K562 (cell line): ENCODE data around the gene ARMC7. TPM values are rescaled to one million over a fixed set of nuclear protein-coding genes. Genes with fewer than 3 reads are reported as not detected.

ENCODE experiments used
- HES1 ChIP-seq: fragments of 450-650 bp; IDR thresholded peaks from 2 replicates; pipeline ENCODE4 v1.6.1; 2016; ENCODE audit warnings: low read depth, mild to moderate bottlenecking, moderate library complexity
- MTA3 ChIP-seq: fragments of 450-650 bp; formaldehyde crosslinking; IDR thresholded peaks from 2 replicates; pipeline ENCODE4 v1.6.1; 2017; ENCODE audit warnings: mild to moderate bottlenecking, borderline replicate concordance
- POLR2G ChIP-seq: fragments of 200-400 bp; formaldehyde crosslinking; IDR thresholded peaks from 2 replicates; pipeline ENCODE4 v1.6.1; 2017; ENCODE audit warnings: low read depth, mild to moderate bottlenecking, antibody characterized with exemption, low read length, moderate library complexity
- RFX7 ChIP-seq: fragments of 250-450 bp; sonication (Bioruptor Pico); IDR thresholded peaks from 2 replicates; pipeline ENCODE4 v1.5.1; 2021; ENCODE audit warnings: mild to moderate bottlenecking
- SMARCA4 ChIP-seq: fragments of 450-650 bp; IDR thresholded peaks from 2 replicates; pipeline ENCODE4 v1.6.1; 2016
- TCF3 ChIP-seq: sonication (generic); formaldehyde crosslinking; IDR thresholded peaks from 2 replicates; pipeline ENCODE4 v1.4.0; 2020; ENCODE audit warnings: mild to moderate bottlenecking, missing genetic modification reagents
- ZFP36 ChIP-seq: fragments of 150-350 bp; IDR thresholded peaks from 2 replicates; pipeline ENCODE4 v1.6.1; 2018; ENCODE audit warnings: low read length, low read depth; ENCODE audit not compliant: partially characterized antibody
- polyA plus RNA-seq, 8 experiments: library from polyadenylated mRNA; depleted of rRNA in 4 of 8; stranded (reverse) in 5 of 8; unstranded in 3 of 8; fragments of >200 nt; fragmentation: Nextera tagmentation in 2 of 8; fragmentation: Illumina TruSeq in 1 of 8; extraction: Ambion mirVana in 2 of 8; extraction: Trizol in 1 of 8; gene quantifications; 2 replicates each; pipeline versions ENCODE4 v1.2.1 to v1.2.3, GENCODE V29; 2011 to 2014; ENCODE audit warnings: inconsistent platforms in 1 of 8, missing spikeins in 1 of 8
- total RNA-seq, 7 experiments: library from RNA; depleted of rRNA in 6 of 7; stranded (reverse); fragments of >200 nt in 6 of 7; fragmentation: Illumina TruSeq in 2 of 7; extraction: Trizol in 2 of 7; gene quantifications; 2 replicates each; pipeline versions ENCODE4 v1.2.1 to v1.2.3, GENCODE V29; 2011 to 2021; ENCODE audit warnings: low replicate concordance in 1 of 7
- TF ChIP-seq, protein P1 (sequence below): fragments of 450-650 bp; formaldehyde crosslinking; IDR thresholded peaks from 2 replicates; pipeline ENCODE4 v1.4.0; 2020; ENCODE audit warnings: mild to moderate bottlenecking, mixed read lengths
- TF ChIP-seq, protein P2 (sequence below): fragments of 200-800 bp; sonication (Bioruptor generic); IDR thresholded peaks from 2 replicates; pipeline ENCODE4 v1.6.1; 2017; ENCODE audit warnings: missing genetic modification characterization, missing compliant biosample characterization
- TF ChIP-seq, protein P3 (sequence below): fragments of 450-650 bp; IDR thresholded peaks from 2 replicates; pipeline ENCODE4 v1.6.1; 2016; ENCODE audit warnings: mild to moderate bottlenecking
- TF ChIP-seq, protein P4 (sequence below): IDR thresholded peaks from 2 replicates; pipeline ENCODE4 v1.6.1; 2012; ENCODE audit warnings: low read depth, low read length, improper control_type of control experiment, borderline replicate concordance
- TF ChIP-seq, protein P5 (sequence below): fragments of 250-450 bp; sonication (Bioruptor Pico); IDR thresholded peaks from 2 replicates; pipeline ENCODE4 v1.4.0; 2020; ENCODE audit warnings: mild to moderate bottlenecking

Gene ARMC7
- total and polyA plus RNA-seq, 9 of the 15 experiments (the other 6 are each of a cell fraction or from before 2014, with no cell fraction given), result 1.4 to 15.2 (median 5.9) TPM

DNA sequence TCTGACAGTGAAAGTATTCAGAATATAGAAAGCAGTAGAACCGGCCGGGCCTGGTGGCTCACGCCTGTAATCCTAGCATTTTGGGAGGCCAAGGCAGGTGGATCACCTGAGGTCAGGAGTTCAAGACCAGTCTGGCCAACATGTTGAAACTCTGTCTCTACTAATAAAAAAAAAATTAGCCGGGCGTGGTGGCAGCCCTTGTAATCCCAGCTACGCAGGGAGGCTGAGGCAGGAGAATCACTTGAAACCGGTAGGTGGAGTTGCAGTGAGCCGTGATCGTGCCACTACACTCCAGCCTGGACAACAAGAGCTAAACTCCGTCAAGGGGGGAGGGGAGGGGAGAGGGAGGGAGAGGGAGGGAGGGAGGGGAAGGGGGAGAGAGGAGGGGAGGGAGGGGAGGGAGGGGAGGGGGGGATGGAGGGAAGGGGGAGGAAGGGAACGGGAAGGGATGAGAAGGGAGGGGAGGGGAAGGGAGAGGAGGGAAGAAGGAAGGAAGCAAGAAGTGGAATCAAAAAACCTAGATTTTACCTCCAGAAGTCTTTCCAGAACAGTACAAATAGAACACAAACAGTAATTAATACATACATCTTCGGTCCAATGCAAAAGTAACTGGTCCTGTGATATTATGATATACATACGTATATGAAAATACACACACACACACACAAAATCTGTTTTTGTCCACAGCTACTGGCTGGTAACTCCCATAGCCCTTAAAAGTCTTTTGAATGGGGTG, 32.6 kb downstream of the ARMC7 start (continued):
- TF ChIP-seq, protein P1, sequence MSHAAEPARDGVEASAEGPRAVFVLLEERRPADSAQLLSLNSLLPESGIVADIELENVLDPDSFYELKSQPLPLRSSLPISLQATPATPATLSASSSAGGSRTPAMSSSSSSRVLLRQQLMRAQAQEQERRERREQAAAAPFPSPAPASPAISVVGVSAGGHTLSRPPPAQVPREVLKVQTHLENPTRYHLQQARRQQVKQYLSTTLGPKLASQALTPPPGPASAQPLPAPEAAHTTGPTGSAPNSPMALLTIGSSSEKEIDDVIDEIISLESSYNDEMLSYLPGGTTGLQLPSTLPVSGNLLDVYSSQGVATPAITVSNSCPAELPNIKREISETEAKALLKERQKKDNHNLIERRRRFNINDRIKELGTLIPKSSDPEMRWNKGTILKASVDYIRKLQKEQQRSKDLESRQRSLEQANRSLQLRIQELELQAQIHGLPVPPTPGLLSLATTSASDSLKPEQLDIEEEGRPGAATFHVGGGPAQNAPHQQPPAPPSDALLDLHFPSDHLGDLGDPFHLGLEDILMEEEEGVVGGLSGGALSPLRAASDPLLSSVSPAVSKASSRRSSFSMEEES (CRISPR knock-in tag), result no peak
- TF ChIP-seq, protein P2, sequence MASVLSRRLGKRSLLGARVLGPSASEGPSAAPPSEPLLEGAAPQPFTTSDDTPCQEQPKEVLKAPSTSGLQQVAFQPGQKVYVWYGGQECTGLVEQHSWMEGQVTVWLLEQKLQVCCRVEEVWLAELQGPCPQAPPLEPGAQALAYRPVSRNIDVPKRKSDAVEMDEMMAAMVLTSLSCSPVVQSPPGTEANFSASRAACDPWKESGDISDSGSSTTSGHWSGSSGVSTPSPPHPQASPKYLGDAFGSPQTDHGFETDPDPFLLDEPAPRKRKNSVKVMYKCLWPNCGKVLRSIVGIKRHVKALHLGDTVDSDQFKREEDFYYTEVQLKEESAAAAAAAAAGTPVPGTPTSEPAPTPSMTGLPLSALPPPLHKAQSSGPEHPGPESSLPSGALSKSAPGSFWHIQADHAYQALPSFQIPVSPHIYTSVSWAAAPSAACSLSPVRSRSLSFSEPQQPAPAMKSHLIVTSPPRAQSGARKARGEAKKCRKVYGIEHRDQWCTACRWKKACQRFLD (CRISPR knock-in tag), result no peak
- TF ChIP-seq TCF3 (CRISPR knock-in tag) (no peak), RFX7 (CRISPR knock-in tag) (no peak), SMARCA4 (no peak), MTA3 (no peak), HES1 (no peak), POLR2G (peak; percentile 6; the same call in 1 of the 2 replicates), ZFP36 (no peak)
- TF ChIP-seq, protein P3, sequence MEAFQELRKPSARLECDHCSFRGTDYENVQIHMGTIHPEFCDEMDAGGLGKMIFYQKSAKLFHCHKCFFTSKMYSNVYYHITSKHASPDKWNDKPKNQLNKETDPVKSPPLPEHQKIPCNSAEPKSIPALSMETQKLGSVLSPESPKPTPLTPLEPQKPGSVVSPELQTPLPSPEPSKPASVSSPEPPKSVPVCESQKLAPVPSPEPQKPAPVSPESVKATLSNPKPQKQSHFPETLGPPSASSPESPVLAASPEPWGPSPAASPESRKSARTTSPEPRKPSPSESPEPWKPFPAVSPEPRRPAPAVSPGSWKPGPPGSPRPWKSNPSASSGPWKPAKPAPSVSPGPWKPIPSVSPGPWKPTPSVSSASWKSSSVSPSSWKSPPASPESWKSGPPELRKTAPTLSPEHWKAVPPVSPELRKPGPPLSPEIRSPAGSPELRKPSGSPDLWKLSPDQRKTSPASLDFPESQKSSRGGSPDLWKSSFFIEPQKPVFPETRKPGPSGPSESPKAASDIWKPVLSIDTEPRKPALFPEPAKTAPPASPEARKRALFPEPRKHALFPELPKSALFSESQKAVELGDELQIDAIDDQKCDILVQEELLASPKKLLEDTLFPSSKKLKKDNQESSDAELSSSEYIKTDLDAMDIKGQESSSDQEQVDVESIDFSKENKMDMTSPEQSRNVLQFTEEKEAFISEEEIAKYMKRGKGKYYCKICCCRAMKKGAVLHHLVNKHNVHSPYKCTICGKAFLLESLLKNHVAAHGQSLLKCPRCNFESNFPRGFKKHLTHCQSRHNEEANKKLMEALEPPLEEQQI, result no peak
- TF ChIP-seq, protein P4, sequence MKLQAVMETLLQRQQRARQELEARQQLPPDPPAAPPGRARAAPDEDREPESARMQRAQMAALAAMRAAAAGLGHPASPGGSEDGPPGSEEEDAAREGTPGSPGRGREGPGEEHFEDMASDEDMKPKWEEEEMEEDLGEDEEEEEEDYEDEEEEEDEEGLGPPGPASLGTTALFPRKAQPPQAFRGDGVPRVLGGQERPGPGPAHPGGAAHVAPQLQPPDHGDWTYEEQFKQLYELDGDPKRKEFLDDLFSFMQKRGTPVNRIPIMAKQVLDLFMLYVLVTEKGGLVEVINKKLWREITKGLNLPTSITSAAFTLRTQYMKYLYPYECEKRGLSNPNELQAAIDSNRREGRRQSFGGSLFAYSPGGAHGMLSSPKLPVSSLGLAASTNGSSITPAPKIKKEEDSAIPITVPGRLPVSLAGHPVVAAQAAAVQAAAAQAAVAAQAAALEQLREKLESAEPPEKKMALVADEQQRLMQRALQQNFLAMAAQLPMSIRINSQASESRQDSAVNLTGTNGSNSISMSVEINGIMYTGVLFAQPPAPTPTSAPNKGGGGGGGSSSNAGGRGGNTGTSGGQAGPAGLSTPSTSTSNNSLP, result no peak
- TF ChIP-seq, protein P5, sequence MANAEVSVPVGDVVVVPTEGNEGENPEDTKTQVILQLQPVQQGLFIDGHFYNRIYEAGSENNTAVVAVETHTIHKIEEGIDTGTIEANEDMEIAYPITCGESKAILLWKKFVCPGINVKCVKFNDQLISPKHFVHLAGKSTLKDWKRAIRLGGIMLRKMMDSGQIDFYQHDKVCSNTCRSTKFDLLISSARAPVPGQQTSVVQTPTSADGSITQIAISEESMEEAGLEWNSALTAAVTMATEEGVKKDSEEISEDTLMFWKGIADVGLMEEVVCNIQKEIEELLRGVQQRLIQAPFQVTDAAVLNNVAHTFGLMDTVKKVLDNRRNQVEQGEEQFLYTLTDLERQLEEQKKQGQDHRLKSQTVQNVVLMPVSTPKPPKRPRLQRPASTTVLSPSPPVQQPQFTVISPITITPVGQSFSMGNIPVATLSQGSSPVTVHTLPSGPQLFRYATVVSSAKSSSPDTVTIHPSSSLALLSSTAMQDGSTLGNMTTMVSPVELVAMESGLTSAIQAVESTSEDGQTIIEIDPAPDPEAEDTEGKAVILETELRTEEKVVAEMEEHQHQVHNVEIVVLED (CRISPR knock-in tag), result no peak
